ENCODE data around the gene NAA60. TPM values are rescaled to one million over a fixed set of nuclear protein-coding genes. Genes with fewer than 3 reads are reported as not detected.
"Not testable (repeated sequence)": the region's sequence is repeated elsewhere in the genome, so short reads cannot be mapped to it uniquely, and the experiment has no call there.

The NAA60 gene
- total RNA-seq, 2 donors from 2014 or later = 28.3 to 33.6 TPM

- peak; percentile 94 for DNase-seq (ENCODE audit: low spot score)
- intact Hi-C loops (cut with DNase I) = not testable (repeated sequence)
Observed at GRCh38 chr16:3527216-3527829, 83.8 kb downstream of the NAA60 start.

GRCh38 chr16:3528406-3528805 lies 84.9 kb downstream of the NAA60 start:
- no peak for DNase-seq (ENCODE audit: low spot score)
- intact Hi-C loops (cut with DNase I) = no loop called here

GRCh38 chr16:3529175-3529574 lies 85.7 kb downstream of the NAA60 start:
- no peak for DNase-seq (ENCODE audit: low spot score)
- intact Hi-C loops (cut with DNase I) = no loop called here

- no peak for DNase-seq (ENCODE audit: low spot score)
- intact Hi-C loops (cut with DNase I) = no loop called here
Observed at GRCh38 chr16:3530371-3530914, 87.0 kb downstream of the NAA60 start.

DNA sequence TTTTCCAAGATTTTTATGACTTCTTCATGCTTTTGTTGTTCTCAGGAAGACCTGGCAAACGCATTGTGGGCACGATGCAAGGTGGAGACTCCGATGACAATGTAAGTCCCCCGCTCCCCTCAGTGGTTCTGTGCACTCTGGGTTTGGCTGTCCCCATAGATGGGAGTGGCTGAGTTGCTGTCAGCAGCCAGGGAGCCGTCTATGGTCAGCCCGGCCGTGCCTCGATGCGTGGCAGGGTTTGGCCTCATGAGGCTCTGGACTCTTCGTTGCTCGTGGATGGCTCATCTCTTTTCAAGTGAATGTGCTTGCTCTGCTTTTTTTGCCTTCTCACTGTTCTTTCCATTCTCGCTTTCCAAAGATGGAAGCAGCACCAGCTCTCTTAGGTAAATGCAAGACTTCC lies 89.3 kb downstream of the NAA60 start:
- intact Hi-C loops (cut with DNase I) = no loop called here
- no peak for DNase-seq (ENCODE audit: low spot score)

- intact Hi-C loops (cut with DNase I) = no loop called here
- no peak for DNase-seq (ENCODE audit: low spot score)
Observed at GRCh38 chr16:3534126-3534525, 90.6 kb downstream of the NAA60 start.

- intact Hi-C loops (cut with DNase I) = no loop called here
- no peak for DNase-seq (ENCODE audit: low spot score)
Observed at GRCh38 chr16:3536271-3536731, 92.8 kb downstream of the NAA60 start.

Small RNA genes within 50 kb of the gene (microRNA-seq; reads per million reads assigned to microRNA genes)
- 0 to 0.26 reads per million in 2 donors for gene MIR6126 (ENCODE audit: borderline microRNAs expressed in 2 of 2)

Other genes with a start within 250 kb of the NAA60 start
- 1 to 10 TPM; 5.1 to 6.9 TPM for gene ZNF200, start 208.5 kb upstream of the NAA60 start, total RNA-seq
- gene MEFV, start 187.0 kb upstream of the NAA60 start, total RNA-seq = 1 to 10 TPM; 1.9 to 4.9 TPM
- gene ZNF263, start 160.2 kb upstream of the NAA60 start, total RNA-seq = 10 to 100 TPM; 19.8 to 21.2 TPM
- gene TIGD7, start 138.2 kb upstream of the NAA60 start, total RNA-seq = 1 to 10 TPM; 6.4 to 9.1 TPM
- gene ZNF75A, start 138.2 kb upstream of the NAA60 start, total RNA-seq = 10 to 100 TPM; 17.5 to 21.3 TPM
- not detected for gene OR2C1, start 87.8 kb upstream of the NAA60 start, total RNA-seq
- 10 to 100 TPM; 10.8 to 11.9 TPM for gene ZSCAN32, start 42.7 kb upstream of the NAA60 start, total RNA-seq
- 1 to 10 TPM; 7.1 to 8.2 TPM for gene ZNF174, start 42.5 kb upstream of the NAA60 start, total RNA-seq
- gene ZNF597, start 176 bp upstream of the NAA60 start, total RNA-seq = 1 to 10 TPM; 2.5 TPM
- gene C16orf90, start 51.8 kb downstream of the NAA60 start, total RNA-seq = not detected
- 10 to 100 TPM; 20.9 to 25.8 TPM for gene CLUAP1, start 57.3 kb downstream of the NAA60 start, total RNA-seq
- gene NLRC3, start 133.7 kb downstream of the NAA60 start, total RNA-seq = 1 to 10 TPM in 1 of 2 donors, under 1 TPM in 1; 0.81 to 1.0 TPM
- 1 to 10 TPM; 4.5 to 4.9 TPM for gene SLX4, start 167.9 kb downstream of the NAA60 start, total RNA-seq
- gene DNASE1, start 211.0 kb downstream of the NAA60 start, total RNA-seq = 1 to 10 TPM; 4.0 to 6.2 TPM